Psoas muscle (tissue), 8 donors: ENCODE measurements around the gene ZNF593. TPM values are rescaled to one million over a fixed set of nuclear protein-coding genes. Genes with fewer than 3 reads are reported as not detected.

Experiments used
- ATAC-seq, 4 donors: fragments of 200-7000 bp; cut with Tn5 transposase; one replicate each; pipeline ENCODE4 v1.9.1; 2020; ENCODE audit warnings: moderate library complexity in 3 of 4, mild to moderate bottlenecking in 2 of 4
- DNase-seq, 2 donors: peaks; one replicate each; pipeline ENCODE4 v3.0.0-alpha.2; 2020
- H3K27ac ChIP-seq: fragments of 200-600 bp; one replicate; pipeline ENCODE4 v1.8.0; 2022
- H3K27me3 ChIP-seq, 3 donors: fragments of 200-600 bp in 1 of 3; one replicate each; pipeline versions ENCODE4 v1.6.1 to v1.8.0; 2013 to 2022; ENCODE audit warnings: low read length in 2 of 3, mild to moderate bottlenecking in 2 of 3, moderate library complexity in 1 of 3; ENCODE audit not compliant: insufficient read depth in 3 of 3
- H3K36me3 ChIP-seq, 2 donors: fragments of 200-600 bp in 1 of 2; one replicate each; pipeline versions ENCODE4 v1.6.1 to v1.8.0; 2013 to 2022; ENCODE audit warnings: low read depth in 1 of 2, mild to moderate bottlenecking in 1 of 2, moderate library complexity in 1 of 2; ENCODE audit not compliant: insufficient read depth in 1 of 2
- H3K4me1 ChIP-seq: fragments of 200-600 bp; one replicate; pipeline ENCODE4 v1.8.0; 2022
- H3K4me3 ChIP-seq: fragments of 200-600 bp; one replicate; pipeline ENCODE4 v1.8.0; 2022; ENCODE audit warnings: mild to moderate bottlenecking
- H3K9me3 ChIP-seq: fragments of 200-600 bp; one replicate; pipeline ENCODE4 v1.8.0; 2022
- CTCF ChIP-seq: fragments of 200-600 bp; IDR thresholded peaks from one replicate; pipeline ENCODE4 v1.8.0; 2022; ENCODE audit warnings: antibody characterized with exemption
- WGBS, 3 donors: extraction: QIAGEN DNeasy Blood & Tissue Kit; methylation state at CpG; one replicate each; pipeline versions ENCODE4 v1.1.6 to v1.1.7; 2013; 5-methylcytosine and 5-hydroxymethylcytosine counted together
- intact Hi-C, 2 donors: fragments of 100-400 bp; cut with DNase I; formaldehyde crosslinking; loops; one replicate each; pipeline versions ENCODE4 v1.11.0 to v1.14.2; 2022
- polyA plus RNA-seq, 3 donors: library from polyadenylated mRNA; stranded (reverse); fragments of 200-250 nt; gene quantifications; one replicate each; pipeline ENCODE4 v1.2.3, GENCODE V29; 2013
- total RNA-seq, 4 donors: library from RNA; stranded (reverse); fragmentation: NEBNext Ultra II Directional in 2 of 4; extraction: Animal tissue kit (Norgen Biotek cat#: 25700) in 2 of 4; gene quantifications; one replicate each; pipeline versions ENCODE4 v1.2.1 to v1.2.4, GENCODE V29; 2021 to 2023
- donor health status: healthy with polysubstance abuse.
- donor health status: DM: no; HTN: no; CAD: no; lungs with moderate emphysema.
- donor health status: Bipolar disorder and iron deficiency.
- donor health status: healthy.
- donor health status: DM: yes; HTN: yes; CAD: no.
- donor health status: DM: no; HTN: no; CAD: no.
- donor health status: DM: no; HTN: no; CAD: no.
- donor health status: DM: yes; HTN: yes; CAD: no.

The ZNF593 gene
- total and polyA plus RNA-seq, 7 donors = 65.7 to 236 (median 79.4) TPM

GRCh38 chr1:26166719-26167281 is 2.9 kb upstream of the ZNF593 start:
- H3K4me1 ChIP-seq = peaks cover 19% of the 10 kb centered on the region
- 71 to 85% (median 84%) methylated on average over 4 of the region's 4 CpGs for WGBS, 3 donors
- intact Hi-C loops = loop anchor here (5.0 to 10.0 kb wide), 3 partner anchors 156 to 272 kb away; no protein-coding TSS in a partner anchor

DNA sequence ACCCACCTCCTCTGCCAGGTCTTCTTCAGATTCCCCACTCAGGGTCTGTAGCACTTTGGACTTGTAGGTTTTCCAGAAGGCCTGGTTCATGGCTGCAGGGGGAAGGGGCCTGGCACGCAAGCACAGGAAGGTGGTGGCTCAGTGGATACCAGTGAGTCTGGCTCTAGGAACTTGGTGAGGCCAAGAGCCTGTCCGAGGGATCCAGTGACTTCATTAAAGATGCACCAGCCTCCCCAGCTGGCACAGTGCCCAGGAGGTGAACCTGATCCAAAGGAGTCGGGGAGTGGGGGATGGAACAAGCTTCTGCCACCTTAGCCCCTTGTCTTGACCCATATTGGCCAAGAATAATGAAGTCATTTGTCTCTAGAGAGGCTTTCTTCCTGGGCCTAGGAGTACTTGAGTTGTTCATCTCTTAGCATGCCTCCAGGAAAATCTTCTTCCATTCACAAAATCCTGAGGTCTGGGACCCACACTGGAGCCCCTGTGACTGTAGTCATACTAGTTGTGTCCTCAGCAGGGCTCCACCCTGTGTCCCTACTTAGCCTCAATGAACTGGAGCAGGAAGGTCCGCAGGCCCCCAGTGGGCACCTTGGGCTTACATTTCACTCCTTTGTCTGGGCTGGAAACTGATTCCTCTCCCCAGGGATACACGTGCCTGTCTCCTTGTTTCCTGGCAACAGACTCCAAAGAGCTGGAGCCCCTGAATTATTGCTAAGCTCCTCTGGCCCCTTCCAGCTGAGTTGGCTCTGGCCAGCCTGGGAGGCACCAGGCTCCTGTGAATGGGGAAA is 1.1 kb upstream of the ZNF593 start, which contains the start of gene C1orf232:
Gene C1orf232, minus strand, starts transcription at position 554 of the 788 bp plus-strand sequence. Its CDS starts 464 bp downstream, at position 90.
- no peaks in the 10 kb centered on the region for H3K36me3 ChIP-seq
- DNase-seq (peak; percentile 35 to 65), ATAC-seq (no peak)
- intact Hi-C loops = loop anchor here (5.0 to 10.0 kb wide), 3 partner anchors 154 to 274 kb away; no protein-coding TSS in a partner anchor
- H3K9me3 ChIP-seq = no peaks in the 10 kb centered on the region
- no peaks in the 10 kb centered on the region for H3K27me3 ChIP-seq
- TF ChIP-seq CTCF = no peak
- peaks cover 21% of the 10 kb centered on the region for H3K4me1 ChIP-seq
- H3K4me3 ChIP-seq = peak within 1 kb of the TSS; percentile 77
- 38 to 49% (median 40%) methylated on average over 5 of the region's 5 CpGs for WGBS, 3 donors
- H3K27ac ChIP-seq = peak within 1 kb of the TSS; percentile 90

More at GRCh38 chr1:26166719-26167281, 2.9 kb upstream of the ZNF593 start:
- H3K27me3 ChIP-seq = no peaks in the 10 kb centered on the region
- H3K27ac ChIP-seq = no peak overlapping the region
- ATAC-seq = no peak
- TF ChIP-seq CTCF = no peak
- H3K9me3 ChIP-seq = no peaks in the 10 kb centered on the region
- H3K36me3 ChIP-seq = no peaks in the 10 kb centered on the region
- no peak overlapping the region for H3K4me3 ChIP-seq
- DNase-seq = no peak

GRCh38 chr1:26169198-26169554 is 532 bp upstream of the ZNF593 start:
- H3K4me1 ChIP-seq = peaks cover 17% of the 10 kb centered on the region
- H3K4me3 ChIP-seq = peak overlapping the region; percentile 77
- H3K27me3 ChIP-seq = no peaks in the 10 kb centered on the region
- ATAC-seq (no peak), DNase-seq (no peak)
- H3K27ac ChIP-seq = peak overlapping the region; percentile 90
- no peaks in the 10 kb centered on the region for H3K36me3 ChIP-seq
- intact Hi-C loops = loop anchor here (5.0 to 10.0 kb wide), 3 partner anchors 153 to 274 kb away; no protein-coding TSS in a partner anchor
- 52 to 57% (median 52%) methylated on average over 4 of the region's 4 CpGs for WGBS, 3 donors
- no peaks in the 10 kb centered on the region for H3K9me3 ChIP-seq
- no peak for TF ChIP-seq CTCF

GRCh38 chr1:26170472-26170821 is 739 bp downstream of the ZNF593 start:
- Histone ChIP-seq H3K36me3 (no peaks in the 10 kb centered on the region), H3K4me3 (peak overlapping the region; percentile 77), H3K4me1 (peaks cover 17% of the 10 kb centered on the region), H3K9me3 (no peaks in the 10 kb centered on the region), H3K27ac (peak overlapping the region; percentile 90), H3K27me3 (no peaks in the 10 kb centered on the region)
- DNase-seq = no peak
- peak in 3 of 4 donors; percentile 2 to 20 (median 9) for ATAC-seq
- no peak for TF ChIP-seq CTCF
- intact Hi-C loops = no loop called here
- 65 to 75% (median 70%) methylated on average over 9 of the region's 9 CpGs for WGBS, 3 donors
